MM.1S (cell line): ENCODE data around the gene MUC7.

Experiments
- DNase-seq: peaks from one replicate; pipeline ENCODE4 v3.0.0-alpha.2; 2015
- H2AFZ ChIP-seq: fragments of 300-600 bp; sonication (generic); 2 replicates; pipeline ENCODE4 v1.6.0; 2016; ENCODE audit warnings: antibody characterized with exemption, low read length
- H3F3A ChIP-seq: fragments of 300-600 bp; sonication (generic); 2 replicates; pipeline ENCODE4 v1.6.1; 2016; ENCODE audit warnings: mild to moderate bottlenecking, antibody characterized with exemption, low read length, moderate library complexity, mixed read lengths; ENCODE audit not compliant: insufficient read depth
- H3K27ac ChIP-seq: fragments of 300-600 bp; sonication (generic); 2 replicates; pipeline ENCODE4 v1.5.1; 2016; ENCODE audit warnings: mild to moderate bottlenecking, low read length
- H3K27me3 ChIP-seq: fragments of 300-600 bp; sonication (generic); replicated peaks from 2 replicates; pipeline ENCODE4 v1.6.0; 2016; ENCODE audit warnings: low read length; ENCODE audit not compliant: insufficient read depth
- H3K36me3 ChIP-seq: fragments of 300-600 bp; sonication (generic); replicated peaks from 2 replicates; pipeline ENCODE4 v1.6.1; 2016; ENCODE audit warnings: mild to moderate bottlenecking, low read length, mixed read lengths; ENCODE audit not compliant: insufficient read depth
- H3K4me1 ChIP-seq: fragments of 300-600 bp; sonication (generic); 2 replicates; pipeline ENCODE4 v1.6.1; 2016; ENCODE audit warnings: low read length, mixed read lengths
- H3K4me2 ChIP-seq: fragments of 300-600 bp; sonication (generic); 2 replicates; pipeline ENCODE4 v1.6.0; 2016; ENCODE audit warnings: low read depth, low read length
- H3K4me3 ChIP-seq: fragments of 300-600 bp; sonication (generic); 2 replicates; pipeline ENCODE4 v1.5.1; 2016; ENCODE audit warnings: low read length, mixed read lengths
- H3K79me2 ChIP-seq: fragments of 300-600 bp; sonication (generic); 2 replicates; pipeline ENCODE4 v1.6.1; 2016; ENCODE audit warnings: mixed run types, low read length, mixed read lengths
- H3K9ac ChIP-seq: fragments of 300-600 bp; sonication (generic); 2 replicates; pipeline ENCODE4 v1.6.1; 2016; ENCODE audit warnings: low read length, mixed read lengths
- H3K9me2 ChIP-seq: fragments of 300-600 bp; sonication (generic); replicated peaks from 2 replicates; pipeline ENCODE4 v1.6.1; 2016; ENCODE audit warnings: mild to moderate bottlenecking, low read length, mixed read lengths; ENCODE audit not compliant: insufficient read depth
- H3K9me3 ChIP-seq: fragments of 300-600 bp; sonication (generic); replicated peaks from 2 replicates; pipeline ENCODE4 v1.6.1; 2016; ENCODE audit warnings: mild to moderate bottlenecking, low read length, mixed read lengths; ENCODE audit not compliant: insufficient read depth
- H4K20me1 ChIP-seq: fragments of 300-600 bp; sonication (generic); 2 replicates; pipeline ENCODE4 v1.6.1; 2016; ENCODE audit warnings: mild to moderate bottlenecking, low read length, moderate library complexity, mixed read lengths; ENCODE audit not compliant: insufficient read depth
- EZH2 ChIP-seq: fragments of 300-600 bp; sonication (generic); optimal IDR thresholded peaks from 2 replicates; pipeline ENCODE3; 2017; ENCODE audit warnings: low read depth, mild to moderate bottlenecking, antibody characterized with exemption, low read length, mixed read lengths
- EZH2phosphoT487 ChIP-seq: fragments of 300-600 bp; sonication (generic); IDR thresholded peaks from 2 replicates; pipeline ENCODE4 v1.6.1; 2018; ENCODE audit warnings: antibody characterized with exemption, low read length
- TF ChIP-seq, protein P1 (sequence below): fragments of 300-600 bp; sonication (generic); IDR thresholded peaks from 2 replicates; pipeline ENCODE4 v1.5.1; 2016; ENCODE audit warnings: antibody characterized with exemption, low read length, mixed read lengths

The MUC7 gene

DNA sequence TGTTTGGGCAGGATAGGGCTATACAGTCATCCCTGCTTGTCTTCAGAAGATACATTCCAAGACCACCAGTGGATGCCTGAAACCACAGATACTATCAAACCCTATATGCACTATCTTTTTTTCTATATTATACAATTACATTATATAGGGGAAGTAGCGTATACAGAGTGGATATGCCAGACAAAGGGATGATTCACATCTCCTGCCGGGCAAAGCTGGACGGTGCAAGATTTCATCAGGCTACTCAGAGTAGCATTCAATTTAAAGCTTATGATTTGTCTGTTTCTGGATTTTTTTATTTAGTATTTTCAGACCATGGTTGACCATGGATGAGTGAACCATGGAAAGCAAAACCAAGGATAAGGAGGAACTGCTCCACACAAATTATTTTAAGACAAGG, 39.4 kb downstream of the MUC7 start:
- no peak overlapping the region for H3K4me3 ChIP-seq
- no peak overlapping the region for H3K4me2 ChIP-seq
- no peaks in the 10 kb centered on the region for H3F3A ChIP-seq
- no peak overlapping the region for H3K9ac ChIP-seq
- H3K4me1 ChIP-seq: no peaks in the 10 kb centered on the region
- no peaks in the 10 kb centered on the region for H3K36me3 ChIP-seq
- TF ChIP-seq EZH2phosphoT487: no peak
- no peak for TF ChIP-seq EZH2
- TF ChIP-seq, protein P1, sequence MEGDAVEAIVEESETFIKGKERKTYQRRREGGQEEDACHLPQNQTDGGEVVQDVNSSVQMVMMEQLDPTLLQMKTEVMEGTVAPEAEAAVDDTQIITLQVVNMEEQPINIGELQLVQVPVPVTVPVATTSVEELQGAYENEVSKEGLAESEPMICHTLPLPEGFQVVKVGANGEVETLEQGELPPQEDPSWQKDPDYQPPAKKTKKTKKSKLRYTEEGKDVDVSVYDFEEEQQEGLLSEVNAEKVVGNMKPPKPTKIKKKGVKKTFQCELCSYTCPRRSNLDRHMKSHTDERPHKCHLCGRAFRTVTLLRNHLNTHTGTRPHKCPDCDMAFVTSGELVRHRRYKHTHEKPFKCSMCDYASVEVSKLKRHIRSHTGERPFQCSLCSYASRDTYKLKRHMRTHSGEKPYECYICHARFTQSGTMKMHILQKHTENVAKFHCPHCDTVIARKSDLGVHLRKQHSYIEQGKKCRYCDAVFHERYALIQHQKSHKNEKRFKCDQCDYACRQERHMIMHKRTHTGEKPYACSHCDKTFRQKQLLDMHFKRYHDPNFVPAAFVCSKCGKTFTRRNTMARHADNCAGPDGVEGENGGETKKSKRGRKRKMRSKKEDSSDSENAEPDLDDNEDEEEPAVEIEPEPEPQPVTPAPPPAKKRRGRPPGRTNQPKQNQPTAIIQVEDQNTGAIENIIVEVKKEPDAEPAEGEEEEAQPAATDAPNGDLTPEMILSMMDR: no peak
- H4K20me1 ChIP-seq: no peaks in the 10 kb centered on the region
- no peak for DNase-seq
- no peak overlapping the region for H2AFZ ChIP-seq
- no peaks in the 10 kb centered on the region for H3K79me2 ChIP-seq
- no peaks in the 10 kb centered on the region for H3K9me3 ChIP-seq
- H3K27me3 ChIP-seq: no peaks in the 10 kb centered on the region
- H3K9me2 ChIP-seq: no peaks in the 10 kb centered on the region
- H3K27ac ChIP-seq: no peak overlapping the region

DNA sequence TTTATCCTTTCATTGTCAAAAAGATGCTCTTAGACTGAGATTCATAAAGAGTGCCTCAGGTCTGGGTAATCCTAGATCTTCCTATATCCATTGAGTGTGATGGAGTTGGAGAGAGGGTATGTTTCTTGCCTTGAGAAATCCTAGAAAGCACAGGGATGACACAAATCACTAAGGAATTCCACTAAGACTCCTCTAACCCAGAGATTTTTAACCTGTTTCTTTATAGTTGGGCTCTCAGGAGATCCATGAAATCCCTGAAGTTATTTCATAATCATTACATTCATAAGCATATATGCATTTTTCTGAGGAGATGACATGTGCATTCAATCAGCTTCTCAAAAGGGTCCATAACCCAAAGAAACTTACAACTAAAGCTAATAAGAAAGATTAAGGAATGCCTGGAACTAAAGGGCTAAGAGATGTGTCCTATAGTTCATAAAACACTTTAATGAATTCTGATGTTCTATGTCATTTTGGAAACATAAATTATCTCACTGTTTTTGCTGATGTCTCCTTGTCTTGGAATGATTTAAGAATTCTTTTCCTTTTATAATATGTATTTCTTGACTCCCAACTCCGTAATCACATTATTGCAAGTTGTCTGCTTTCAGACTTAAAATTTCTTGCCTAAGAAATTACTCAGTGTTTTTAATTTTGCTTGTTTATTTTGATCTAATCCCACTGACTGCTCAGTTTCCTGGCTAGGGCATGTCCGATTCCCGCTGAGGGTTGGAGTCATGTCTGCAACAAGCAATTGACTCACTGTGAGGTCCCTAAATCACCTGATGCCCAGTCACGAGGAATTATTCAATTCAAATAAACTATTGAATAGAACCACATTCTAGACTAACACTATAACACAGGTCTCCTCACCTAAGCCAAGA, 43.6 kb downstream of the MUC7 start:
- DNase-seq: no peak
- H4K20me1 ChIP-seq: no peaks in the 10 kb centered on the region
- H3K9ac ChIP-seq: no peak overlapping the region
- H3K27ac ChIP-seq: no peak overlapping the region
- no peaks in the 10 kb centered on the region for H3K79me2 ChIP-seq
- TF ChIP-seq, protein P1: no peak
- TF ChIP-seq EZH2: no peak
- TF ChIP-seq EZH2phosphoT487: no peak
- H3K9me3 ChIP-seq: no peaks in the 10 kb centered on the region
- H3K36me3 ChIP-seq: no peaks in the 10 kb centered on the region
- H2AFZ ChIP-seq: no peak overlapping the region
- no peaks in the 10 kb centered on the region for H3K27me3 ChIP-seq
- H3K4me1 ChIP-seq: no peaks in the 10 kb centered on the region
- H3K4me2 ChIP-seq: no peak overlapping the region
- H3K4me3 ChIP-seq: no peak overlapping the region
- no peaks in the 10 kb centered on the region for H3F3A ChIP-seq
- no peaks in the 10 kb centered on the region for H3K9me2 ChIP-seq

GRCh38 chr4:70518269-70518668, 46.3 kb downstream of the MUC7 start, which contains the start of gene AMTN:
Gene AMTN (plus strand): TSS chr4:70518569. CDS start chr4:70518778, 209 bp downstream.
- H3K36me3 ChIP-seq: no peaks in the 10 kb centered on the region
- H3K4me1 ChIP-seq: no peaks in the 10 kb centered on the region
- H3K9me2 ChIP-seq: no peaks in the 10 kb centered on the region
- H3K4me2 ChIP-seq: no peak within 1 kb of the TSS
- no peak within 1 kb of the TSS for H3K27ac ChIP-seq
- H4K20me1 ChIP-seq: no peaks in the 10 kb centered on the region
- no peaks in the 10 kb centered on the region for H3K9me3 ChIP-seq
- H2AFZ ChIP-seq: no peak within 1 kb of the TSS
- no peaks in the 10 kb centered on the region for H3K79me2 ChIP-seq
- no peaks in the 10 kb centered on the region for H3F3A ChIP-seq
- H3K27me3 ChIP-seq: no peaks in the 10 kb centered on the region
- H3K4me3 ChIP-seq: no peak within 1 kb of the TSS
- no peak for TF ChIP-seq EZH2phosphoT487
- TF ChIP-seq, protein P1: no peak
- TF ChIP-seq EZH2: no peak
- no peak for DNase-seq
- no peak within 1 kb of the TSS for H3K9ac ChIP-seq
